GM12873 (cell line): ENCODE measurements around the gene LORICRIN.
A peak's percentile ranks its signal among the peaks of the same experiment; 100 is the strongest.

ENCODE experiments used
- CTCF ChIP-seq: IDR thresholded peaks from 2 replicates; pipeline ENCODE4 v1.5.1; 2012; ENCODE audit warnings: low read depth, mild to moderate bottlenecking, moderate library complexity, low read length, control low read depth; ENCODE audit not compliant: insufficient read depth; ENCODE audit errors: missing control alignments

Gene LORICRIN

GRCh38 chr1:153233448-153233847 is 26.0 kb upstream of the LORICRIN start:
- TF ChIP-seq CTCF, result no peak

- TF ChIP-seq CTCF, result peak; percentile 47
Measured at GRCh38 chr1:153238527-153238926, 21.0 kb upstream of the LORICRIN start.

GRCh38 chr1:153242160-153242559 is 17.3 kb upstream of the LORICRIN start:
- TF ChIP-seq CTCF, result no peak

- TF ChIP-seq CTCF, result no peak
Measured at GRCh38 chr1:153245466-153245865, 14.0 kb upstream of the LORICRIN start.

- no peak for TF ChIP-seq CTCF
Measured at GRCh38 chr1:153246018-153246417, 13.5 kb upstream of the LORICRIN start.

GRCh38 chr1:153246825-153247224 is 12.7 kb upstream of the LORICRIN start:
- TF ChIP-seq CTCF, result no peak

GRCh38 chr1:153248176-153248879 is 11.2 kb upstream of the LORICRIN start:
- TF ChIP-seq CTCF, result no peak
